ENCODE measurements around the gene RGS9. TPM values are rescaled to one million over a fixed set of nuclear protein-coding genes. Genes with fewer than 3 reads are reported as not detected.
"Not testable (repeated sequence)": the region's sequence is repeated elsewhere in the genome, so short reads cannot be mapped to it uniquely, and the experiment has no call there.

The RGS9 gene
- total RNA-seq, result 10 to 100 TPM in 2 of 3 donors, 1 to 10 TPM in 1; 8.7 to 14.6 (median 13.3) TPM
- long read RNA-seq, donor 1, transcript RGS9-212 (3 exons, 2,736 nt), result major isoform, 5 of 15 reads
- long read RNA-seq, donor 1, partial matches to known transcripts, result 3 of 15 reads
- long read RNA-seq, donor 1, other reads (novel, unspliced or antisense), result 2 of 15 reads
- long read RNA-seq, donor 2, partial matches to known transcripts, result 1 of 4 reads
- long read RNA-seq, donor 2, other reads (novel, unspliced or antisense), result 0 of 4 reads

DNA sequence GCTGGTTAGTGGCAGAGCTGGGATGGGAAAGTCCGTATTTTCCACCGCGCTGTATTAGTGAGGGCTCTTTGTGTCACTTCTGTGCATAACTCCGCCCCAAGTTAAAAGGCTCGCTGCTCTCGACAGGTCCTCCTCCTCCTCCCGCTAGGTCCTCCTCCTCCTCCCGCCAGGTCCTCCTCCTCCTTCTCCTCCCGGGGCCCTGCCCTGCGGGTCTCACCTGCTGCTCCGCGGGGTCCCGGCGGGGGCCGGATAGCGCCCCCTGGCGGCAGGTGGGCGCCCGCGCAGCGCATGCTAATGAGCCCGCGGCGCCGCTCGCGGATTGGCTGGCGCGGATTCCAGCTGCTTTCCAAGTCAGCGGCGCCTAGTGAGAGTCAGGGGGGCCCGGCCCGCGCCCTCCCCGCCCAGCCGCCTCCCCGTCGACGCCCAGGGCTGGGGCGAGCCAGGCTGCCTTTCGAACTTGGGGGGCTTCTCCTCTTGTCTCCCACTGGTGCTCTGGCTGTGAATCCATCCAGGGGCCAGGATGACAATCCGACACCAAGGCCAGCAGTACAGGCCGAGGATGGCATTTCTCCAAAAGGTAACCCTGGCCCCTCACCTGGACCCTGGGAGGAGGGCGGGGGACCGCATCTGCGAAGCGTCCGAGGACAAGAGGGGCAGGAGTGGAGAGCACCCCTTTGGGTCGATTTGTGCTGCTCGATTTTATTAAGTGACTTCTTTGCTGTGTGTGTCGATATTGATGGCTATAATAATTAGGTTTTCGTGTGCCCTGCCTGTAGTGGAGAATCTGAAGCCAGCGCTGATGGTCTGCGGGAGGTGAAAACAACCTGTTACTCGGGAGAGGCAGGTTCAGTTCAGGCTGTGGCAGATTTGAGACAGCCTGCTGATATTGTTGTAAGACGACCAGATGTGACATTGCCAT, at the start of gene RGS9:
Gene RGS9 (plus strand): TSS at position 350 of the 919 bp plus-strand sequence. CDS start 171 bp downstream, at position 521.
- H3K9me3 ChIP-seq, result no peaks in the 10 kb centered on the region
- H3K36me3 ChIP-seq (ENCODE audit: low read depth), result no peaks in the 10 kb centered on the region
- peaks cover 4% of the 10 kb centered on the region for H3K4me1 ChIP-seq (ENCODE audit: low read depth)
- DNase-seq (peak; percentile 88 to 91 (median 90)), ATAC-seq (peak; percentile 99)
- intact Hi-C loops (cut with DNase I, micrococcal nuclease), result no loop called here
- H3K4me3 ChIP-seq, result no peak within 1 kb of the TSS
- TF ChIP-seq, protein P1, sequence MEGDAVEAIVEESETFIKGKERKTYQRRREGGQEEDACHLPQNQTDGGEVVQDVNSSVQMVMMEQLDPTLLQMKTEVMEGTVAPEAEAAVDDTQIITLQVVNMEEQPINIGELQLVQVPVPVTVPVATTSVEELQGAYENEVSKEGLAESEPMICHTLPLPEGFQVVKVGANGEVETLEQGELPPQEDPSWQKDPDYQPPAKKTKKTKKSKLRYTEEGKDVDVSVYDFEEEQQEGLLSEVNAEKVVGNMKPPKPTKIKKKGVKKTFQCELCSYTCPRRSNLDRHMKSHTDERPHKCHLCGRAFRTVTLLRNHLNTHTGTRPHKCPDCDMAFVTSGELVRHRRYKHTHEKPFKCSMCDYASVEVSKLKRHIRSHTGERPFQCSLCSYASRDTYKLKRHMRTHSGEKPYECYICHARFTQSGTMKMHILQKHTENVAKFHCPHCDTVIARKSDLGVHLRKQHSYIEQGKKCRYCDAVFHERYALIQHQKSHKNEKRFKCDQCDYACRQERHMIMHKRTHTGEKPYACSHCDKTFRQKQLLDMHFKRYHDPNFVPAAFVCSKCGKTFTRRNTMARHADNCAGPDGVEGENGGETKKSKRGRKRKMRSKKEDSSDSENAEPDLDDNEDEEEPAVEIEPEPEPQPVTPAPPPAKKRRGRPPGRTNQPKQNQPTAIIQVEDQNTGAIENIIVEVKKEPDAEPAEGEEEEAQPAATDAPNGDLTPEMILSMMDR (IDR thresholded peaks at IDR 0.05), result peak; percentile 99

DNA sequence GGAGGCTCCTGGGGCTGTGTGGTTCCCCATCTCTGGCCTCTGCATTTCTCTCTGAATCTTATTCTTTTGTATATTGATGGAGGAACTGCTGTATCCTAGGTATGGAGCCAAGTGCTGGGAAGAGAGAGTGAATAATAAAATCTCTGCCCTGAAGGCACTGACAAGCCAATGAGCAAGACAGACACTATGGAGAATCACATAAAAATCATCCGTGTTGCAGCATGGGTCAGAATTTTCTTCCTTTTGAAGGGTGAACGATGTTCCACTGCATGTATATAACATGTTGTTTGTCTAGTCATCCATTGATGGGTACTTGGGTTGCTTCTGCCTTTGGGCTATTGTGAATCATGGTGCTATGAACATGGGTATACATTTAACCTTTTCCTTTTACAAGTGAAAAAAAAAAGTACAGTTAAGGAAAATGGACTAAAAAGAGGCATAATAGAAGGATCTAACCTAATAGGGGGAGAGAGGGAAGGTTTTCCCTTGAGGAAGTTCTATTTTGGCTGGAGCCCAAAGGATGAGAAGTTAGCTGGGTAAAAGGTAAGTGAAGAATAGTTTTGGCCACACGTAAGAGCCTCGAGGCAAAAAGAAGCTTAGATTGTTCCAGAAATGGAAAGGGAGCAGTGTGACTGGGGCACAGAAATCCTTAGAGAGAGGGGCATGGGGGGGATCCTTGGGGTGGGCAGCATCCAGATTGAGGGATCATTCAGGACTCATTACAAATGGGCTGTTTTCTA, 48.4 kb upstream of the RGS9 start:
- TF ChIP-seq, protein P1 (IDR thresholded peaks at IDR 0.05), result no peak
- H3K4me3 ChIP-seq, result no peak overlapping the region
- no peaks in the 10 kb centered on the region for H3K9me3 ChIP-seq
- peaks cover 19% of the 10 kb centered on the region for H3K4me1 ChIP-seq (ENCODE audit: low read depth)
- ATAC-seq (no peak), DNase-seq (no peak)
- no peaks in the 10 kb centered on the region for H3K36me3 ChIP-seq (ENCODE audit: low read depth)
- intact Hi-C loops (cut with DNase I, micrococcal nuclease), result no loop called here

DNA sequence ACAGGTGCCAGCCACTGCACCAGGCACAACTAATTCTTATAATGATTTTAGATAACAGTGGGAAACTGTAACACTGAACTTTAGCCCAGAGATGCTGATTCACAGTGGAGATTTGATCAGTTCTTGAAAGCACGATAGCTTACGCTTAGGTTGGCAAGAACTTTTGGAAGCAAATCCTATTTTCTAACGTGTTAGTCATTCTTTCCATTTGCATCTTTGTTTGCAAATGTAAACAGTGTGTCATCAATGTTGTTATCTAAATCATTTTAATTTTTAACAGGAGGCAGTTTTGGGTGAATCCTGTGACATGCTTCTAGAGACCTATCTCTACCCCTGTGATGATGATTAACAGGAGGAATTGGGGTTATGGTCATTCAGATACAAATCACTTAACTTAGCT, 44.9 kb upstream of the RGS9 start:
- Histone ChIP-seq H3K36me3 (ENCODE audit: low read depth) (no peaks in the 10 kb centered on the region), H3K4me1 (ENCODE audit: low read depth) (peaks cover 15% of the 10 kb centered on the region), H3K4me3 (no peak overlapping the region), H3K9me3 (no peaks in the 10 kb centered on the region)
- TF ChIP-seq, protein P1 (IDR thresholded peaks at IDR 0.05), result no peak
- ATAC-seq (peak; percentile 44), DNase-seq (no peak)
- intact Hi-C loops (cut with DNase I, micrococcal nuclease), result no loop called here

DNA sequence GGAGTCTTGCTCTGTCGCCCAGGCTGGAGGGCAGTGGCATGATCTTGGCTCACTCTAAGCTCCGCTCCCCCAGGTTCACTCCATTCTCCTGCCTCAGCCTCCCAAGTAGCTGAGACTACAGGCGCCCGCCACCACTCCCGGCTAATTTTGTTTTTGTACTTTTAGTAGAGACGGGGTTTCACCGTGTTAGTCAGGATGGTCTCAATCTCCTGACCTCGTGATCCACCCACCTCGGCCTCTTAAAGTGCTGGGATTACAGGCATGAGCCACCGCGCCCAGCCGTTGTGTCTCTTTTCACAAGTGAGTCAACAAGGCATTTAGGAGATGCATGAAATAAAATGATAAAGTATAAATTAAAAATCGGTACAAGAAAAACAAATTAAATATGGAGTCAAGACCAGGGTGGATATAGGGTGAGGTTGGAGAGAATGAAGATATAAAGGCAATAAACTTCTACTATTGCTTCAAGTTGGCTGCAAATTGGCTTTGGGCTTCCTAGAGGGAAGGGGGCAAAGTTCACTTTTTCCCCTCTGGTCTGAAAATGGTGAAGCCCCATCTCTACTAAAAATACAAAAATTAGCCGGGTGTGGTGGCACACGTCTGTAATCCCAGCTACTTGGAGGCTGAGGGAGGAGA, 44.3 kb upstream of the RGS9 start:
- ATAC-seq (peak; percentile 82), DNase-seq (peak; percentile 55 to 67 (median 60))
- H3K4me3 ChIP-seq; H3K36me3 ChIP-seq (ENCODE audit: low read depth); H3K9me3 ChIP-seq; intact Hi-C loops (cut with DNase I, micrococcal nuclease): not testable (repeated sequence)
- H3K4me1 ChIP-seq (ENCODE audit: low read depth), result peaks cover 15% of the 10 kb centered on the region

DNA sequence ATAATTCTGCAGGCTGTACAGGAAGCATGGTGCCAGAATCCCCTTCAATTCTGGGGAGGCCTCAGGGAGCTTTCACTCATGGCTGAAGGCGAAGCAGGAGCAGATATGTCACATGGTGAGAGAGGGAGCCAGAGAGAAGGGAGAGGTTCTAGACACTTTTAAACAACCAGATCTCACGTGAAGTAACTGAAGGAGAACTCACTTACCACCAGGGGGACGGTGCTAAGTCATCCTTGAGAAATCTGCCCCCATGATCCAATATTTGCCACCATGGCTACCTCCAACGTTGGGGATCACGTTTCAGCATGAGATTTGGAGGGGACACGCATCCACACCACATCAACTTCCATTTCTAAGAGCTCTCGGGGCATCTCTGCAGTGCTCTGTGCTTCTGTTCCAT, 43.2 kb upstream of the RGS9 start:
- TF ChIP-seq, protein P1 (IDR thresholded peaks at IDR 0.05), result no peak
- peaks cover 7% of the 10 kb centered on the region for H3K4me1 ChIP-seq (ENCODE audit: low read depth)
- DNase-seq, result no peak
- no peak overlapping the region for H3K4me3 ChIP-seq
- intact Hi-C loops (cut with DNase I, micrococcal nuclease), result no loop called here
- H3K9me3 ChIP-seq, result no peaks in the 10 kb centered on the region
- no peaks in the 10 kb centered on the region for H3K36me3 ChIP-seq (ENCODE audit: low read depth)
- ATAC-seq, result no peak
